Fibroblast of skin of left quadriceps (primary cell): ENCODE measurements around the gene NDUFB5.
"Not testable (repeated sequence)": the region's sequence is repeated elsewhere in the genome, so short reads cannot be mapped to it uniquely, and the experiment has no call there.

ENCODE experiments used
- DNase-seq, 2 experiments: peaks; one replicate each; pipeline ENCODE4 v3.0.0-alpha.2; 2013; ENCODE audit warnings: low read depth in 2 of 2

Gene NDUFB5

GRCh38 chr3:179630753-179631451, 26.3 kb downstream of the NDUFB5 start:
- DNase-seq, result no peak

DNA sequence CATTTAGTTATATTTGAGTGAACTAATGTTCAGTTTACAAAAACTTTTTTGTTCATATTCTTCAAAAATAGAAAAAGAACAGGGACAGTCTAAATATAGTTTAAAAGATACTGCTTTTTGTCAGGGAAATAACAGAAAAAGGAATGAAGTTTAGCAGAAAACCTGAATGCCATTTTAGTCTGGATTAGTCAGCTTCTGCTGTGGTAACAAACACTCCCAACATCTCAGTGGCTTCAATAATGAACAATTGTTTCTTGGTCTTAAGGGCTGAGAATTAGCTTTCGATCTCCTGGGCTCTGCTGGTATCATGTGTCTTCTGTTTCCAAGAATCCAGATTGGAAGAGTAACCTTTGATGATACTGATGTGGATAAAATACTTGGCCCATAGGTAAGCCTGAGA, 35.9 kb downstream of the NDUFB5 start:
- DNase-seq, result no peak

GRCh38 chr3:179642871-179643270, 38.3 kb downstream of the NDUFB5 start:
- no peak for DNase-seq

DNA sequence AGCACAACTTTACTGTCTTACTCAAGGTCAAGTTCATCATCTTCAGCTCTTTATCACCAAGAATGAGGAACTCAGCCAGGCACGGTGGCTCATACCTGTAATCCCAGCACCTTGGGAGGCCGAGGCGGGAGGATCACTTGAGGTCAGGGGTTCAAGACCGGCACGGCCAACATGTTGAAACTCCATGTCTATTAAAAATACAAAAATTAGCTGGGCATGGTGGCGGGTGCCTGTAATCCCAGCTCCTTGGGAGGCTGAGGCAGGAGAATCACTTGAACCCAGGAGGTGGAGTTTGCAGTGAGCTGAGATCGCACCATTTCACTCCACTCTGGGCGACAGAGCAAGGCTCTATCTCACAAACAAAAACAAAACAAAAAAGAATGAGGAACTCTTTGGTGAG, 39.2 kb downstream of the NDUFB5 start:
- not testable (repeated sequence) for DNase-seq

DNA sequence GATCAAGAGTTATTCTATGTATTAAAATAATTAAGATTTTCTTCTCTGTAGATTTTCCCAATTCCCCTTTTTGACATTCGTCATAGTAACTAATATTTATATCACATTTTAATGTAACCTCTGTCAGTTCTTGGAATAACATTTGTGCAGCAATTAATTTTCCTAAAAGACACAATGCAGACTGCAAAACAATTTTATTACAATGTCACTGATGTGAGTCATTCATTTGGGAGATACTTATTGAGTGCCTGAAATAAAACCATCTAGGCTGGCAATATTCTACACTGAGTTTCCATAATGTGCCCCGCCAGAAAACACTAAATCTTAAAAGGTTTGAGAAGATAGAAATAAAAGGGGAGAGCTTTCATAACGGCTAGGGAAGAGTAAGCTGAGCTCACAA, 41.6 kb downstream of the NDUFB5 start:
- DNase-seq, result no peak

DNA sequence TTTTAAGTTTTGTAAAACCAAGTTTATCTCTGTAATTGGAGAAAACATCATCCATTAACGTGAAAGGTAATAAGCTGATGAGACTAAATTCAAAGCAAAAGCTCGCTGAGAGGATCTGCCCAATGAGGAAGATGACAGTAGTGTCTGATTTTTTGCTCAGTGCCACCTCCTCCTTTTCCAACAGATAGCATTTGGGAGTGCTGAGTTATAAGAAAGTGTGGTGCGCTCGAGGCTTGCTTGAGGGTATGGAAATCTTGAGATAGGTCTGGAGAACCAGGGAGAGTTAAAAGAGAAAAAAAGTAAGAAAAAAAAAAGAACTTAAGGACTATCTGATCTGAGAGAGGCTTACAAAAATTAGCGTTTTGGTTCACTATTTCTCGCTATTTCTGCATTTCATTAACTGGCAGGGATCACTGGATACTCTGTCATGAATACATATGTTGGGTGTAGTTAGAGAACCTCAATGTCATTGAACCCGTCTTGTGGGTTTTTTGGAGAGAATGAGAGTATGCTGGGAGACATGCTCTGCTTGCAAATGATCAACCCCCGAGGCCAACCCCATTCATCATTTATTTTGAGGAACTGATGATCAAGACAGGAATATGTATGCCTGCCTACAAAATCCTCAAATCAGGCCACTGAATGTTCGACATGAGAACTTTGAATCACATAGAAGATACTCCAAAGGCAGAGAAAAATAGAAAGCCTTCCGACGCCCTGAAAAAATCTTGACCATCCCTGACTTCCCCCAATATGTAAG, 47.3 kb downstream of the NDUFB5 start:
- DNase-seq, result no peak

GRCh38 chr3:179652447-179653095, 48.0 kb downstream of the NDUFB5 start, which contains the start of gene USP13:
Gene USP13 (plus strand): TSS chr3:179653040. CDS start chr3:179653226, 186 bp downstream.
- DNase-seq, result peak; percentile 64 to 65

DNA sequence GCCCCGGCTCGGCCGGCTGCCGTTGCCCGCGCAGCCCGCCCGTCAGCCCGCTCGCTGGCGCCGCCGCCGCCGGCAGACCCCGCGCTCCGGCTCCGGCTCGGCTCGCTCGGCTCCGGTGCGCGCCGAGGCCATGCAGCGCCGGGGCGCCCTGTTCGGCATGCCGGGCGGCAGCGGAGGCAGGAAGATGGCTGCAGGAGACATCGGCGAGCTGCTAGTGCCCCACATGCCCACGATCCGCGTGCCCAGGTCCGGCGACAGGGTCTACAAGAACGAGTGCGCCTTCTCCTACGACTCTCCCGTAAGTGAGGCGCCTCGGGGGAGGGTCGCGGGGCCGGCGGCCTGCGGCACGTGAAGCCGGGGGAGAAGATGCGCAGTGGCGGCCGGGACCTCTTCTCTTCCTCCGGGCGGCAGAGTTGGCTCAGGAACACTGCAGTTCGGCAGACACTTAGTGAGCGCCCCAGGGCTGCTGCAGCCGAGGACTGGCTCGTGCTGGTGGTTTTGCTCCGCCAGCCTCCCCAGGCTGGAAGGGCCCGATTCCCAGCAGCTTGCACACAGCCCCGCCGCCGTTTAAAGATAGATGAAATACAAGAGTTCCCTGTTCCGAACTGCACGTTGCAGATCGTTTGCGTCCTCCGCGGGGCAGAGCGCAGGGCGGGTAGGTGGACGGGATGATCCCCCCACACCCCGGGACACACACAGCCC, 48.7 kb downstream of the NDUFB5 start:
- peak; percentile 57 to 59 for DNase-seq

- no peak for DNase-seq
Measured at GRCh38 chr3:179655236-179655635, 50.6 kb downstream of the NDUFB5 start.

- DNase-seq, result no peak
Measured at GRCh38 chr3:179658606-179659005, 54.0 kb downstream of the NDUFB5 start.

DNA sequence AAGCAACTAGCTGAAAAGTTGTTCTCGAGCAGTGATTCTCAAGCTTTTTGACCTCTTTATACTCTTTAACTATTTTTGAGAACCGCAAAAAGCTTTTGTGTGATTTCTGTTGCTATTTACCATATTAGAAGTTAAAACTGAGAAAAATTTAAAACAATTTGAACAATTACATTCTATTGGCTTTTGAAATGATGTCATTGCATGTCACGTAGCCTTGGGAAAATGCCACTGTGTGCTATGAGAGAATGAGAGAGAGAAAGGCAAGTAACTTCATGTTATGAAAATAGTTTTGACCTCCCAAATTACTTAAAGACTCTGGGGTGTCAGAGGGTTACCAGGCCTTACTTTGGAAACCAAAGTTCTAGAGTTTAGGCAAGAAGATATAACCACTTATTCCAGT, 56.3 kb downstream of the NDUFB5 start:
- DNase-seq, result no peak

GRCh38 chr3:179661777-179662176, 57.2 kb downstream of the NDUFB5 start:
- DNase-seq, result no peak

DNA sequence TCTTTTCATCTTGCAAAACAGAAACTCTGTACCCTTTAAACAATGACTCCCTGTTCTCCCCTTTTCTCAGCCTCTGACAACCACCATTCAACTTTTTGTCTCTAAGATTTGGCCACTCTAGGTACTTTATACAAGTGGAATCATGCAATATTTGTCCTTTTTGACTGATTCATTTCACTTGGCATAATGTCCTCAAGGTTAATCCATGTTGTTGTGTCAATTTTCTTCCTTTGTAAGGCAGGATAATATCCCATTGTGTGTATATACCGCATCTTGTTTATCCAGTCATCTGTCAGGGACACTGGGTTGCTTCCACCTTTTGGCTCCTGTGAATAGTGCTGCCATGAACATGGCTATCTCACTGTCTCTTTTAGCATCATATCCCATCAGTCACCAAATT, 58.5 kb downstream of the NDUFB5 start:
- DNase-seq, result no peak

- no peak for DNase-seq
Measured at GRCh38 chr3:179666030-179666429, 61.4 kb downstream of the NDUFB5 start.

- DNase-seq, result no peak
Measured at GRCh38 chr3:179666436-179667035, 61.9 kb downstream of the NDUFB5 start.

DNA sequence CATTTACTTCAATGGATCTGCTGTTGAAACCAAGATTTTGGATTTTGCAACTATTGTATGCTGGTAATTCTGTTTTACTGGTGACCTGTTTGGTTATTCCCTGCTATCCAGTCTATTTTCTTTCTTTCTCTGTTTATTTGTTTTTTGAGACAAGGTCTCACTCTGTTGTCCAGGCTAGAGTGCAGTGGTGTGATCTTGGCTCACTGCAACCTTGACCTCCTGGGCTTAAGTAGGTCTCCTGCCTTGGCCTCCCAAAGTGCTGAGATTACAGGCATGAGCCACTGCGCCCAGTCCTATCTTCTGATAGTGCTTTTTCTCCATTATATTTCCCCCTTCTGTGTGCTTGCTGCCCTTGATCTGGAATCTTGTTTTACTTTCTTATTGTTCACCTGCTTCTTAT, 63.8 kb downstream of the NDUFB5 start:
- DNase-seq, result no peak

GRCh38 chr3:179670311-179670710, 65.7 kb downstream of the NDUFB5 start:
- DNase-seq, result no peak

DNA sequence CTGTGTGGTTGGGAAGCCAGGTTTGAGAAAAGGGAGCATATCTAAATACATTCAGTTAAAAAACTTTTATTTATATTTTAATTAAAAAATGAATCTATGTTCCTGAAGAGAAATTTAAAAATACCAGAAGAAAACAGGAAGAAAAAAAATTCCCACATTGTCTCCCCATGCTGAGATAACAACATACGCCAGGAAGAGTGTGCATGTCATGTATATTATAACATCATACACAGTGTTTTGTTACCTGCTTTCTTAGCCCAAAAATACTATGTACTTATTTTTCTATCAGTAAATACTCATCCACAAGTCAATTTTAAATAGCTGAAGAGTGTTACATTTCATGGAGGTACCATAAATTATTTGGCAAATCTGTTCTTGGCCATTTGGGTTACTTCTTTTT, 66.7 kb downstream of the NDUFB5 start:
- no peak for DNase-seq

DNA sequence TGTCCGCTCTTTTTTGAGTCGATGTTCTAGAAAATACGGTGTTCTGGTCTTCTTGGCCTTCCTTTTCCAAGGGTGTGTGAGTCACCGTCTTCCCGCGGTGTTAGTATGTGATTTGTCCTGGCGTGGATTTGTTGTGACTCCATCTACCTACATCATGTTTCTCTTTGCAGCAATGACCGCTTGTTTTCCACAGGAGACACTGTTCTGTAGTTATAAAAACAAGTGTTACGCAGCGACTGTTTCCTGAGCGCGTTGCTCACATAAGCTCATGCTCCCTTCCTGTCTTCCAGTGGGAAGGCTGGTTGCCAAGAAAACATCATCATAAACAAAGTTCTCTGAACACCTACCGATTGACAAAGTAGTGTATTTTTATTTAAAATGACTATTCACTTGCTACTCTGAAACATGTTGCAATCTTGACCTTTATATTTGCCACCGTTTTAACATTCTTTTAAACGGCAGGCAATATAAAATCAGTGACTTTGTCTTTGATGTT, 67.2 kb downstream of the NDUFB5 start:
- DNase-seq, result no peak

GRCh38 chr3:179672918-179673317, 68.3 kb downstream of the NDUFB5 start:
- DNase-seq, result no peak

DNA sequence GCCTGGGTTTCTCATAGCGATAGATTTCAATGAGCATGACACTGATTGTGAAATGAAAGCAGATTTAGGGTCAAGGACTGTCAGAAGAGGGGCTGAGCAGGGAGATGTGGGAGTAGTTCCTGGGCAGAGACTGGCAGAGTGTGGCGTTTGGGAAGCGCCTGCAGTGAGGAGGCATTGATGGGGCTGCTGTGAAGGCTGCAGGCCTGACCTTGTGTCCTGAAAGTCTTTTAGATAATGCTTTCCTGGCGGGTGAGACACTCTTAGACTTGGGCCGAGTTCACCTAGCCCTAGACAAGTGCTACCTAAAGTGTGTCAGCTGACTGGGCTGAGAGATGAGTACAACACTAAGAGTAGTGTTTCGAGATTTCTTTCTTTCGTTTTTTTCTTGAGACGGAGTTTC, 68.9 kb downstream of the NDUFB5 start:
- no peak for DNase-seq

DNA sequence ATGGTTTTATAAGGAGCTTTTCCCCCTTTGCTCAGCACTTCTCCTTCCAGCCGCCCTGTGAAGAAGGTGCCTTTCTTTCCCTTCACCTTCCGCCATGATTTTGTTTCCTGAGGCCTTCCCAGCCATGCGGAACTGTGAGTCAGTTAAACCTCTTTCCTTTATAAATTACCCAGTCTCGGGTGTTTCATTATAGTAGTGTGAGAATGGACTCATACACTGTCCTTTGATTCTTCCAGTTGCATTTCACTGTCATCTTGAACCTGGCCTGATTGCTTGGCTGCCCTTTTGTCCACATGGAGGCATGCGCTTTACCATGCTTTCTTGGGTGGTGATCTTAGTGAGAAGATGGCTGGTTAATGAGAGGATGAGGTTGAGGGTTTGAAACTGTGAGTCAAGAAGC, 71.5 kb downstream of the NDUFB5 start:
- DNase-seq, result no peak
